Measurements from ENCODE around the gene C9orf78.

The C9orf78 gene

GRCh38 chr9:129868023-129868871 lies 33.2 kb upstream of the C9orf78 start:
- no peak for DNase-seq (ENCODE audit: low read depth in 2 of 2)

- no peak for DNase-seq (ENCODE audit: low read depth in 2 of 2)
Measured at GRCh38 chr9:129867136-129868022, 32.3 kb upstream of the C9orf78 start.

- no peak for DNase-seq (ENCODE audit: low read depth in 2 of 2)
Measured at GRCh38 chr9:129866394-129867135, 31.5 kb upstream of the C9orf78 start.

- DNase-seq (ENCODE audit: low read depth in 2 of 2) = no peak
Measured at GRCh38 chr9:129865668-129866320, 30.7 kb upstream of the C9orf78 start.

GRCh38 chr9:129864991-129865647 lies 30.0 kb upstream of the C9orf78 start:
- no peak for DNase-seq (ENCODE audit: low read depth in 2 of 2)

GRCh38 chr9:129863059-129863690 lies 28.1 kb upstream of the C9orf78 start:
- peak in 1 of 2 donors; percentile 51 for DNase-seq (ENCODE audit: low read depth in 2 of 2)

- DNase-seq (ENCODE audit: low read depth in 2 of 2) = no peak
Measured at GRCh38 chr9:129861447-129861827, 26.4 kb upstream of the C9orf78 start.

- no peak for DNase-seq (ENCODE audit: low read depth in 2 of 2)
Measured at GRCh38 chr9:129860653-129861446, 25.8 kb upstream of the C9orf78 start.

GRCh38 chr9:129858167-129858962 lies 23.3 kb upstream of the C9orf78 start:
- DNase-seq (ENCODE audit: low read depth in 2 of 2) = no peak

- no peak for DNase-seq (ENCODE audit: low read depth in 2 of 2)
Measured at GRCh38 chr9:129857207-129857606, 22.1 kb upstream of the C9orf78 start.

GRCh38 chr9:129854588-129855110 lies 19.6 kb upstream of the C9orf78 start:
- DNase-seq (ENCODE audit: low read depth in 2 of 2) = no peak

- DNase-seq (ENCODE audit: low read depth in 2 of 2) = no peak
Measured at GRCh38 chr9:129853614-129854013, 18.5 kb upstream of the C9orf78 start.

GRCh38 chr9:129852579-129852978 lies 17.5 kb upstream of the C9orf78 start:
- DNase-seq (ENCODE audit: low read depth in 2 of 2) = no peak

GRCh38 chr9:129851821-129852220 lies 16.7 kb upstream of the C9orf78 start:
- no peak for DNase-seq (ENCODE audit: low read depth in 2 of 2)

- DNase-seq (ENCODE audit: low read depth in 2 of 2) = no peak
Measured at GRCh38 chr9:129850821-129851550, 15.9 kb upstream of the C9orf78 start.

GRCh38 chr9:129849901-129850300 lies 14.8 kb upstream of the C9orf78 start:
- no peak for DNase-seq (ENCODE audit: low read depth in 2 of 2)

GRCh38 chr9:129848712-129849441 lies 13.8 kb upstream of the C9orf78 start:
- no peak for DNase-seq (ENCODE audit: low read depth in 2 of 2)

All from activated CD8-positive, alpha-beta memory T cell treated with anti-CD3 and anti-CD28 coated beads for 4 hours (primary cell).